ENCODE data around the gene NT5M.

NT5M gene

DNA sequence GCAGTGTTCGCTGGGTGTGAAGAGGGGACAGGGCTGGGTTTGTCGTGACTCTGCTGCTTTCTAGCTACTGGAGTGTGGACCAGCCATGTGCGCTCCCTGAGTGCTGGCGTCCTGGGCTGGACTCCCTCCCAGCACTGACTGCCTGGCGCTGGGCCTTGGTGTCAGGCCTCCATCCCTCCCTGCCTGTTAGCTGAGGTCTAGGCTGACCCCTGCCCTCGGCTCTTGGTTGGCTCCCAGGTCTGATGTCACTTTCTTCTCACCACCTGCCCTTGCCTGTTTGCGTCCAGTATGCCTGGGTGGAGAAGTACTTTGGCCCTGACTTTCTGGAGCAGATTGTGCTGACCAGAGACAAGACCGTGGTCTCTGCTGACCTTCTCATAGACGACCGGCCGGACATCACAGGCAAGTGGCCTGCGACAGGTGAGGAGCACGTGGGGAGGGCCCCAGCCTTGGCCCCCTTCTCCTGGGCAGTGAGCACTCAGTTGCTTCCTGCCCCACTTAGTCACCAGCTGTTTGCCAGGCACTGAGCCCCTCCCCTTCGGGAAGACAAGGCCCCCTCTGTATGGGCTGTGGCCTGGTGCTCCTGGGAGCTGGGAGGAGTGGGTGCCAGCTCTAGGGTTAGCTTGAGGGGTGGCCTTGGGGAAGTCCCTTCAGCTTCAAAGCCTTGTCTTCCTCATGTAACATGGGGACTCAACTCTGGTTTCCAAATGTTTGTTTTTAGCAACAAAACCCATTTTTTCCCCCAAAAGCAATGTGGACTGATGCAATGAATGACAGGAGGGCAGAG, 41.5 kb downstream of the NT5M start:
- H3K27me3 ChIP-seq (ENCODE audit: control insufficient read depth, low read length): no peaks in the 10 kb centered on the region
- no peaks in the 10 kb centered on the region for H4K20me1 ChIP-seq (ENCODE audit: control insufficient read depth, insufficient read depth, low read depth, low read length)
- TF ChIP-seq EZH2phosphoT487 (IDR thresholded peaks at IDR 0.05; ENCODE audit: borderline replicate concordance, low read length) (no peak), CTCF (IDR thresholded peaks at IDR 0.05; ENCODE audit: low read depth, low read length, poor library complexity, severe bottlenecking) (no peak)
- no peak overlapping the region for H3K4me2 ChIP-seq (ENCODE audit: low read length)
- no peaks in the 10 kb centered on the region for H3K79me2 ChIP-seq (ENCODE audit: control insufficient read depth, low read length)
- no peaks in the 10 kb centered on the region for H3F3A ChIP-seq (ENCODE audit: control insufficient read depth, insufficient read depth)
- no peaks in the 10 kb centered on the region for H3K36me3 ChIP-seq (ENCODE audit: control insufficient read depth, low read length)
- no peaks in the 10 kb centered on the region for H3K4me1 ChIP-seq (ENCODE audit: control insufficient read depth, low read length)
- no peak overlapping the region for H3K27ac ChIP-seq (ENCODE audit: low read depth, low read length)
- no peak overlapping the region for H3K4me3 ChIP-seq (ENCODE audit: low read length)
- H3K9me3 ChIP-seq (ENCODE audit: control insufficient read depth, insufficient read depth, low read length): no peaks in the 10 kb centered on the region
- no peaks in the 10 kb centered on the region for H3K9me2 ChIP-seq (replicated peaks; ENCODE audit: control insufficient read depth, low read length)

- H3K79me2 ChIP-seq (ENCODE audit: control insufficient read depth, low read length): no peaks in the 10 kb centered on the region
- H3K9me3 ChIP-seq (ENCODE audit: control insufficient read depth, insufficient read depth, low read length): no peaks in the 10 kb centered on the region
- H3K4me3 ChIP-seq (ENCODE audit: low read length): no peak overlapping the region
- H3F3A ChIP-seq (ENCODE audit: control insufficient read depth, insufficient read depth): no peaks in the 10 kb centered on the region
- H3K27ac ChIP-seq (ENCODE audit: low read depth, low read length): no peak overlapping the region
- H3K4me1 ChIP-seq (ENCODE audit: control insufficient read depth, low read length): no peaks in the 10 kb centered on the region
- no peak overlapping the region for H3K4me2 ChIP-seq (ENCODE audit: low read length)
- H4K20me1 ChIP-seq (ENCODE audit: control insufficient read depth, insufficient read depth, low read depth, low read length): no peaks in the 10 kb centered on the region
- no peak for TF ChIP-seq CTCF (IDR thresholded peaks at IDR 0.05; ENCODE audit: low read depth, low read length, poor library complexity, severe bottlenecking)
- no peak for TF ChIP-seq EZH2phosphoT487 (IDR thresholded peaks at IDR 0.05; ENCODE audit: borderline replicate concordance, low read length)
- no peaks in the 10 kb centered on the region for H3K27me3 ChIP-seq (ENCODE audit: control insufficient read depth, low read length)
- H3K36me3 ChIP-seq (ENCODE audit: control insufficient read depth, low read length): no peaks in the 10 kb centered on the region
- no peaks in the 10 kb centered on the region for H3K9me2 ChIP-seq (replicated peaks; ENCODE audit: control insufficient read depth, low read length)
Measured at GRCh38 chr17:17345294-17345597, 42.1 kb downstream of the NT5M start.

DNA sequence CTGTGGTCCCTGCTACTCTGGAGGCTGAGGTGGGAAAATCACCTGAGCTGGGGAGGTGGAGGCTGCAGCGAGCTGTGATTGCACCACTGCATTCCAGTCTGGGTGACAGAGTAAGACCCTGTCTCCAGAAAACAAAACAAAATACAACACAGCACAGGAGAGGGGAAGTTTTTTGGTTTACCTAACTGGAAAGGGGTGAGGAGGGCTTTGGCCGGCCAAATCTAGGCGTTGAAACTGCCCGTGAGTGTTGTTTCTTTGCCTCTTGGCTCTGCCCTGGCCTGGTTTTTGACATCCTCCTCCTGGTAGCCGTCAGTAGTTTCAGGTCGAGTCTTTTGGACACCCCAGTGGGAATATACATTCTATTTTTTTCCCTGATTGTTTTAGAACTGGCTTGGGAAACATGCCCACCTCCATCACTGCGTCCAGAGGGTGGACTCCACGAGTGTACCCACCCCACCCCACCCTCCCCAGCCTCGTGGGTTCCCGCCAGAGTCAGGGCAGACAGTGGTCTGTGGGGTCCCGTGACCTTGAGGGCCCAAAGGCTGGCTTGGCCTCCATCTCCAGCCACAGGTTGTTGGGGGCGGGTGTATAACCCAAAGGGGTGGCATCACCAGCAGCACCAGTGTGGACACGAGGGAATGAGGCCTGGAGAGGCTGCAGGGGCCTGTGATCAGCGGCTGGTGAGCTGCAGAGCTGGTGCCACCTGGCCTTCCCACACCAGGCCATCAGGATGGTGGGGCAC, 42.7 kb downstream of the NT5M start:
- TF ChIP-seq EZH2phosphoT487 (IDR thresholded peaks at IDR 0.05; ENCODE audit: borderline replicate concordance, low read length) (no peak), CTCF (IDR thresholded peaks at IDR 0.05; ENCODE audit: low read depth, low read length, poor library complexity, severe bottlenecking) (no peak)
- Histone ChIP-seq H3K9me2 (replicated peaks; ENCODE audit: control insufficient read depth, low read length) (no peaks in the 10 kb centered on the region), H3K4me3 (ENCODE audit: low read length) (no peak overlapping the region), H3K79me2 (ENCODE audit: control insufficient read depth, low read length) (no peaks in the 10 kb centered on the region), H3K9me3 (ENCODE audit: control insufficient read depth, insufficient read depth, low read length) (no peaks in the 10 kb centered on the region), H3K4me1 (ENCODE audit: control insufficient read depth, low read length) (no peaks in the 10 kb centered on the region), H3K27ac (ENCODE audit: low read depth, low read length) (no peak overlapping the region), H3K27me3 (ENCODE audit: control insufficient read depth, low read length) (no peaks in the 10 kb centered on the region), H3K4me2 (ENCODE audit: low read length) (no peak overlapping the region), H3K36me3 (ENCODE audit: control insufficient read depth, low read length) (no peaks in the 10 kb centered on the region), H4K20me1 (ENCODE audit: control insufficient read depth, insufficient read depth, low read depth, low read length) (no peaks in the 10 kb centered on the region), H3F3A (ENCODE audit: control insufficient read depth, insufficient read depth) (no peaks in the 10 kb centered on the region)

Data from DOHH2 (cell line).